GM18858 (cell line): ENCODE data around the gene KRT25.

ENCODE experiments used
- ATAC-seq: cut with Tn5 transposase; IDR thresholded peaks from one replicate; pipeline ENCODE4 v1.9.1; 2021; ENCODE audit not compliant: unreplicated experiment

Gene KRT25

GRCh38 chr17:40699371-40699770 is 55.8 kb downstream of the KRT25 start:
- ATAC-seq: no peak
